GM20431 (cell line): ENCODE results near the gene PLXNB2.

ENCODE experiments used
- in situ Hi-C: fragments of 300-500 bp; cut with MseI, MboI; formaldehyde crosslinking; loops from one replicate; pipeline ENCODE4 v1.15.0; 2020; ENCODE audit warnings: low sequenced_read_pairs; ENCODE audit not compliant: unreplicated experiment

Gene PLXNB2

DNA sequence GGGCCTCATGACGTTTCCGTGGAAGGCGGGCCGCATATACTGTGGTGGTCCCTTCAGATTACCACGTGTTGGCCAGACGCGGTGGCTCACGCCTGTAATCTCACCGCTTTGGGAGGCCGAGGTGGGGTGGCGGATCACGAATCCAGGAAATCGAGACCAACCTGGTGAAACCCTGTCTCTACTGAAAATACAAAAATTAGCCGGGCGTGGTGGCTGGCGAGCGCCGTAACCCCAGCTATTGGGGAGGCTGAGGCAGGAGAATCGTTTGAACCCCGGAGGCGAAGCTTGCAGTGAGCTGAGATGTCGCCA is 20.2 kb upstream of the PLXNB2 start:
- in situ Hi-C loops = loop anchor here (10.0 kb wide), 1 partner anchor 53 kb away; the partner anchor contains the start of gene MAPK11

GRCh38 chr22:50326956-50327710 is 19.7 kb upstream of the PLXNB2 start, which contains the start of gene DENND6B:
Gene DENND6B, minus strand, starts transcription at chr22:50327012. Its CDS starts 24 bp downstream, at chr22:50326988.
- in situ Hi-C loops = loop anchor here (10.0 kb wide), 1 partner anchor 52 kb away; the partner anchor contains the start of gene MAPK11

- in situ Hi-C loops = loop anchor here (10.0 kb wide), 1 partner anchor 52 kb away; the partner anchor contains the start of gene MAPK11
These were observed 18.9 kb upstream of the PLXNB2 start for GRCh38 chr22:50326225-50326955.

DNA sequence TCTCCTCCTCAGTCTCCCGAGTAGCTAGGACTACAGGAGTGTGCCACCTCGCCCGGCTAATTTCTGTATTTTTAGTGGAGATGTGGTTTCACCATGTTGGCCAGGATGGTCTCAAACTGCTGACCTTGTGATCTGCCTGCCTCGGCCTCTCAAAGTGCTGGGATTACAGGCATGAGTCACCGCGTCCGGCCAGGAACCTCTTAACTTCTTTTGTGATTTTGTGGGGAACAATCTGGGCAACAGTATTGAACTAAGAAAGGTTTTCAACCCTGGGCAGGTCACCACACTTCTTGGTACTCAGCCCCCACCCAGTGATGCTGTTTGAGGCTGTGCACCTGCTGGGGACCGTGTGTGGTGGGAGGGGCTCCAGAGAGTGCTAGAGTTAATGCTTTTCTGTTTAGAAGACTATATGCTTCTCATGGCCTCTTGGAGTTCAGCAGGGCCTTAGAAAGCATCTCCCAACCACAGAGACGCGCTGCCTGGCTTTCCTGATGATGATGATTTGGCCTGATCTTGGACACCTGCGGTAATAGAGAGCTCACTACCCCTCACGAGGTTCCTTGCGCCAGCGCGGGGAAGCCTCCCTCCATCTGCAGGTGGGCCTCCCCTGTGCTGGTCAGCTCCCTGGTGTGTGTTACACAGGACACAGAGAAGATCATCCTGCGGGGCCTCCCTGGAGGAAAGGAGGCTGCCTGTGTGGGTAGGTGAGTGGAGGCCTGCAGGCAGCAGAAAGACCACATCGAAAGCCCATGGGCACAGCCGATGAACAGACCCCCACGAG is 18.2 kb upstream of the PLXNB2 start:
- in situ Hi-C loops = loop anchor here (10.0 kb wide), 1 partner anchor 51 kb away; the partner anchor contains the start of gene MAPK11

GRCh38 chr22:50323900-50324299 is 16.5 kb upstream of the PLXNB2 start:
- in situ Hi-C loops = loop anchor here (10.0 kb wide), 1 partner anchor 49 kb away; the partner anchor contains the start of gene MAPK11

GRCh38 chr22:50322382-50323104 is 15.1 kb upstream of the PLXNB2 start:
- in situ Hi-C loops = loop anchor here (10.0 kb wide), 1 partner anchor 48 kb away; the partner anchor contains the start of gene MAPK11

GRCh38 chr22:50320671-50321325 is 13.4 kb upstream of the PLXNB2 start:
- in situ Hi-C loops = loop anchor here (10.0 kb wide), 1 partner anchor 46 kb away; the partner anchor contains the start of gene MAPK11

GRCh38 chr22:50320116-50320515 is 12.7 kb upstream of the PLXNB2 start:
- in situ Hi-C loops = loop anchor here (10.0 kb wide), 1 partner anchor 45 kb away; the partner anchor contains the start of gene MAPK11

DNA sequence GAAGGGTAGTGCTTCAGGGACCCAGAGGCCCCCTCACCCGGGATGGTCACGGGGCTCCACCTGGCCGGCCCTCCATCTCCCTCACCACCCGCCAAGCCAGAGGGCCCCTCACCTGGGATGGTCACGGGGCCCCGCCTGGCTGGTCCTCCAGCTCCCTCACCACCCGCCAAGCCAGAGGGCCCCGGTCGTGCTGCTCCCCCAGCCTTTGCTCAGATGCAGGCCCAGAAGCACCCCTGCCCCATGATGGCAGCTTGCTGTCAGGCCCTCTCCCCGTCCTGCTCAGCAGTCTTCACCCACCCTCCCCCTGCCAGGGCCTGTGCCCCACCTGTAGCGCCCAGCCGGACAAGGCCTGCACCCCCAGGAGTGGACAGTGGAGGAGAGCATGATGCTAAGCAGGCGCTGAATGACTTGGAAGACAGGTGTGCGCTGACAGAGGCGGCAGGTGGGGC is 12.1 kb upstream of the PLXNB2 start:
- in situ Hi-C loops = no loop called here

GRCh38 chr22:50318698-50319411 is 11.4 kb upstream of the PLXNB2 start:
- in situ Hi-C loops = no loop called here

DNA sequence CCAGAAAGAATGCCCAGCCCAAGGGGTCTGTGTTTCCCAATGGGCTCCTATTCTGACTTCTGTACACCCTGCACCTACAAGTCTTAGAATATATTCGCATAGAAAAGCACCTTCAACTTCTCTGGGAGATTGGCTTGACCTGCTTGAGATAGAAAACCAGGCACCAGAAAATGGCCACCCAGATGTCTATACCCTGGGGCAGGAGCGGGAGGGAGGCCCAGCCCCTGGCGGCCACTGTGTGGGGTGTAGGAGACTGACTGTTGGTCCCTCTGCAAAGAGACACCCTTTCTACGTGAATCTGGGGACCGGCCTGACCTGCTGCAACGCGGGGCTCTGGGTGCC is 10.9 kb upstream of the PLXNB2 start:
- in situ Hi-C loops = no loop called here

DNA sequence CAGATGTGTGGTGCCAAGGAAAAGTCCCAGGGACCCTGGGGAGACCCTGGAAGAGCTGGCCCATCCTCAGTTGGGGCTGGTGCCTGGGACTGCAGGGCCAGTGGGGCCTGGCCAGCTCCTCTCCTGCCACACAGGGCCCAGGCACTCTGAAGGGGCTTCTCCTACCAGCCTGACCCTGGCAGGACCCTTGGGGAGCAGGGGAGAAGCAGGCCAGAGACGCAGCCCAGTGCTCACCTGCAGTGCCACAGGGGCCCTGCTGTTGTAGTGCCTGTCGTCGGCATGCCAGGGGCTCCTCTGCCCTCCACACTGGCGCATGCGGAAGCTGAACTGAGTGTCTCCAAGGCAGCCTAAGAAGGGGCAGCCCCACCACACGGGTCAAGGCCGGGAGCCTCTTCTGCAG is 10.2 kb upstream of the PLXNB2 start:
- in situ Hi-C loops = no loop called here

DNA sequence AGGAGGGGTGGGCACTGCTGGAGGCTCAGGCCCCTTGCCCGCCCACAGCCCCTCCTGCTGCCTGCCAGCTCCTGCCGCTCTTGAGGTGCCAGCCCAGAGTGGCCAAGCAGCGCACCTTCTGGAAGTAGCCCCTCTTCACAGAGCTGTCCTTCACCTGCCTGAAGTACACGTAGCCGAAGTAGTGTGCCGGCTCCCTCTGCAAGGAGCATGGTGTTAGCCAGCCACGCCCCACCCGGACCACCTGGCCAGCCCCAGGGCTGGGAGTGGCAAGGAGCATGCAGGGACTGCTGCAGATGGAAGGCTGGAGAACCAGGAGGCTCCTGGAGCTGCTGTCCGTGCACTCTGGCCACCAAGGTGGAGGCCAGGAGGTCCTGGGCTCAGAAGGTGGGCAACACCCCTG is 9.7 kb upstream of the PLXNB2 start:
- in situ Hi-C loops = no loop called here

DNA sequence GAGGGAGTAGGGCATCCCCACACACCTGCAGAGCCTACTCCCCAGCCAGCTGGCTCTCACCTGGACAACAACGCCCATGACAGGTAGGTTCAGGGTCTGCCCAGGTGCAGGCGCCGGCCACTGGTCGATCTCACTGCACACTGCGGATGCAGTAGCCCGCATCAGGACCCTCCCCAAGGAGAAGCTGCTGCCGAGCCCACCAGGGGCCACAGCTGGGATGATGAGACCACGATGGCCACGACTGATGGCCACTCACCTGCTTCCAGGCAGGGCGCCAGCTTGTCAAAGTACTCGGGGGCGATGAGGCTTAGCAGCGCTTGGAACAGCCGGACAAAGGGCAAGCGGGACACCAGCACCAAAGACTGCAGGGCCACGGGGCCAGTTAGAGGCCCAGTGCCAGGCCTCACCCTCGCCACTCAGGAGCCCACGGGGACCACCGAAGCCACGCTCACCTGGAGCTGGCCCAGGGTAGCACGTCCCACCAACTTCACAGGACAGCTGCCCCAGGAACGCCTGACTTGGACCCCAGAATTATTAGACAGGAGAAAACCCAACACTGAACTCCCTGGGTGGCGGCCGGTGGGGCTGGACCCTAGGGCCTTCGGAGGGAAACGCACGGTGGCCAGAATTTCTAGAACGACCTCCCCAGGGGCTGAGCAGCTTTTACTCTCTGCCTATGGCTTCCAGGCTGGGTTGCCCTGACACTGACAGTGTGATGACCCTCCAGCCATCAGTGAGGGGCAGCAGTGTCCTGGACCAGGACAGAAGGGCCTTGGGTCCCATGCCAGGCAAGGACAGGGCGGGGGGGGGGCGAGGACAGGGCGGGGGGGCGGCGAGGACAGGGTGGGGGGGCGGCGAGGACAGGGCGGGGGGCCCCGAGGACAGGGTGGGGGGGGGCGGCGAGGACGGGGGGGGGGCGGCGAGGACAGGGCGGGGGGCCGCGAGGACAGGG is 8.9 kb upstream of the PLXNB2 start:
- in situ Hi-C loops = no loop called here

GRCh38 chr22:50315289-50316113 is 8.1 kb upstream of the PLXNB2 start:
- in situ Hi-C loops = no loop called here

DNA sequence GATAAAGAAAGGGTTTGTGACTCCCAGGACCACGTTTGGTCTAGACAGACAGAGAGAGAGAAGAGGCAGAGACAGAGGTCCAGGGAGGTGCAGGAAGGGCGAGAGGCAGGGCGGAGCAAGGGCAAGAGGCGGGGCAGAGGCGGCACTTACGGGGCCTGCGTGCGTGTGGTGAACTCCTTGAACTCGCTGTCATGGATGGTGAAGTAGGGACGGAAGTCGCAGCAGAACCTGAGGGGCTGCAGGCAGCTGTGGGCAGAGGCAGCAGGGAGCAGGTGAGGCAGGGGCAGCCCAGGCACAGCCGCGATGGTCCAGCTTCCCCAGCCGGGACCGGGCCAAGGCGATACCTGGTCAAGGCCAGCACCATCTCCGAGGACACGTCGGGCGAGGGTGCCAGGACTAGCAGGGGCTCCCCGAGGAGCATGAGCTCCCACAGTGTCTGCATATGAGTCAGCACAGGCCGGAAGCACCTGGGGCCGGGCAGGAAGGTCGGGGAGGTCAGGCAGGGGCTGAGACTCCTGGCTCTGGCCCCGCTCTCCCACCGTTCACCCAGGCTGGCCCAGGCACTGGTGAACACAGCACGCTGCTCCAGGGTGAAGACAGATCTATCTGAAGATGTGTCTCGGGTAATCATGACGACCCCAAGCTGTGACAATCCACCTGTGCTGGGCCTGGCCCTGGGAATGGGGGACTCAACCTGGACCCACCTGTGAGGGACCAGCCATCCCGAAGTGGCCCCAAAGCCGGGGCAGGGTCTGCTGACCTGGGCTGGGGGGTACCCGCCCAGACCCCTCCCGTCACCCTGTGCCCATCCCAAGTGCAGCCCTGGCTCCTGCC is 7.2 kb upstream of the PLXNB2 start:
- in situ Hi-C loops = no loop called here
